ENCODE data around the gene RNF215. TPM values are rescaled to one million over a fixed set of nuclear protein-coding genes. Genes with fewer than 3 reads are reported as not detected.

The RNF215 gene
- total RNA-seq, 1 experiment from 2014 or later = 17.0 TPM

- no peak for DNase-seq (ENCODE audit: extremely low read depth, low read depth)
These were observed 52.6 kb downstream of the RNF215 start for GRCh38 chr22:30334646-30335045.

- DNase-seq (ENCODE audit: extremely low read depth, low read depth) = no peak
These were observed 53.5 kb downstream of the RNF215 start for GRCh38 chr22:30333707-30334087.

DNA sequence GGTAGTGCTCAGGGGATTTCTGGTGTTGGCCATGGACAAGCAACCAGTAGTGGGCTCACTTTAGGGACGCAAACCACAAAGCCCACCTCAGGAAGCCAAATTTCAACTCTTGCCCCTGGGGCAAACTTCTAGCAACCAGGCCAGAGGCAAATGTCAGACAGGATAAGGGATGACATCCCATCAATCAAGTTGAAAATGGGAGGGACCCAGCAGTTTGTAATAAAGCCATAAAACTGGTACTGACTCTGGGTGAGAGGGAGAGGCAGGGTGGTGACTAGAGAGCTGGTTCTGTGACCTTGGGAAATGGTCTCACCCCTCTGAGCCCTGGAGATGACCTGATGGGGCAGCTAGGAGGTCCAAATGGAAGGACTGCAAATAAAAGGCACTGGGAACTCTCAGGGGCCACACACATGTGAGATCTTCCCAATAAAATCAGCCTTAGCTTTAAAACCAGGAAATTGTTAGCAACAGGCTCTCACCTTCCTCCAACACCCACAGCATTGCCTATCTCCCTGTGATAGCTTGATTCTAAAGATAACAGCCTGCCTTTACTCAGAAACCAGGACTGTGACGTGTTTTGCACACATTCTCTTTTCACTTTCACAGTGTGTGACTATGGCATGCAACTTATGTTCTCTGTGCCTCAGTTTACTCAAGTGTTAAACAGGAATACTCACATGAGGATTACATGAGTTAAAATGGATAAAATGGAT is 54.1 kb downstream of the RNF215 start:
- DNase-seq (ENCODE audit: extremely low read depth, low read depth) = no peak

- DNase-seq (ENCODE audit: extremely low read depth, low read depth) = no peak
These were observed 54.7 kb downstream of the RNF215 start for GRCh38 chr22:30332551-30332950.

Small RNA genes lying within 50 kb of the gene (small RNA-seq; reads per million reads assigned to genes)
- 0 reads per million in 2 experiments for gene AC004832.3
- gene RNU6-564P = 0 reads per million in 2 experiments

Other genes with a start within 250 kb of the RNF215 start
- 70.9 and 73.5 TPM in 2 replicates for gene LIF, start 140.7 kb downstream of the RNF215 start, total RNA-seq (2014; rRNA removed; shearing (Covaris generic))
- 4.8 and 6.1 TPM in 2 replicates for gene OSM, start 120.6 kb downstream of the RNF215 start, total RNA-seq (2014; rRNA removed; shearing (Covaris generic))
- 11.1 and 15.8 TPM in 2 replicates for gene CASTOR1, start 97.9 kb downstream of the RNF215 start, total RNA-seq (2014; rRNA removed; shearing (Covaris generic))
- gene TBC1D10A, start 60.5 kb downstream of the RNF215 start, total RNA-seq (2014; rRNA removed; shearing (Covaris generic)) = 4.0 and 4.6 TPM in 2 replicates
- gene SF3A1, start 30.5 kb downstream of the RNF215 start, total RNA-seq (2014; rRNA removed; shearing (Covaris generic)) = 32.5 and 34.3 TPM in 2 replicates
- gene CCDC157, start 30.4 kb downstream of the RNF215 start, total RNA-seq (2014; rRNA removed; shearing (Covaris generic)) = 0.45 and 0.58 TPM in 2 replicates
- gene SEC14L2, start 9.6 kb upstream of the RNF215 start, total RNA-seq (2014; rRNA removed; shearing (Covaris generic)) = 5.4 and 6.3 TPM in 2 replicates
- gene MTFP1, start 38.4 kb upstream of the RNF215 start, total RNA-seq (2014; rRNA removed; shearing (Covaris generic)) = 36.0 and 41.9 TPM in 2 replicates
- gene SEC14L3, start 84.6 kb upstream of the RNF215 start, total RNA-seq (2014; rRNA removed; shearing (Covaris generic)) = not detected in 2 replicates
- 2.6 and 2.9 TPM in 2 replicates for gene SEC14L4, start 118.3 kb upstream of the RNF215 start, total RNA-seq (2014; rRNA removed; shearing (Covaris generic))
- not detected in 2 replicates for gene SEC14L6, start 159.3 kb upstream of the RNF215 start, total RNA-seq (2014; rRNA removed; shearing (Covaris generic))
- 0.30 TPM in 1 of 2 replicates, not detected in the other for gene GAL3ST1, start 187.3 kb upstream of the RNF215 start, total RNA-seq (2014; rRNA removed; shearing (Covaris generic))
- 92.1 and 106 TPM in 2 replicates for gene PES1, start 204.5 kb upstream of the RNF215 start, total RNA-seq (2014; rRNA removed; shearing (Covaris generic))
- 2.1 and 3.0 TPM in 2 replicates for gene TCN2, start 219.8 kb upstream of the RNF215 start, total RNA-seq (2014; rRNA removed; shearing (Covaris generic))
- gene SLC35E4, start 248.4 kb upstream of the RNF215 start, total RNA-seq (2014; rRNA removed; shearing (Covaris generic)) = 5.6 and 7.0 TPM in 2 replicates